Nephron progenitor cell (in vitro differentiated cells): ENCODE results near the gene SPEF2.

Experiments used
- DNase-seq: peaks from one replicate; pipeline ENCODE4 v3.0.0; 2021
- H3K27ac Mint-ChIP-seq: 2 replicates; pipeline ENCODE4 v1.8.0; 2021; ENCODE audit warnings: mild to moderate bottlenecking, moderate library complexity, mixed read lengths
- H3K27me3 Mint-ChIP-seq: 2 replicates; pipeline ENCODE4 v1.8.0; 2021; ENCODE audit warnings: mild to moderate bottlenecking, low read depth, mixed read lengths; ENCODE audit not compliant: poor library complexity
- H3K36me3 Mint-ChIP-seq: 2 replicates; pipeline ENCODE4 v1.8.0; 2021; ENCODE audit warnings: low read depth, mixed read lengths
- H3K4me1 Mint-ChIP-seq: 2 replicates; pipeline ENCODE4 v1.8.0; 2021; ENCODE audit warnings: mixed read lengths
- H3K4me3 Mint-ChIP-seq: 2 replicates; pipeline ENCODE4 v1.8.0; 2021; ENCODE audit warnings: mild to moderate bottlenecking, moderate library complexity, mixed read lengths
- H3K9me3 Mint-ChIP-seq: 2 replicates; pipeline ENCODE4 v1.8.0; 2021; ENCODE audit warnings: mild to moderate bottlenecking, moderate library complexity, mixed read lengths
- CTCF ChIP-seq: fragments of 200-600 bp; sonication (generic); IDR thresholded peaks from 2 replicates; pipeline ENCODE4 v1.5.0; 2021; ENCODE audit warnings: antibody characterized with exemption

SPEF2 gene

GRCh38 chr5:35736280-35736679, 118.6 kb downstream of the SPEF2 start:
- no peak overlapping the region for H3K4me3 Mint-ChIP-seq
- no peak for DNase-seq
- TF ChIP-seq CTCF = no peak
- no peaks in the 10 kb centered on the region for H3K36me3 Mint-ChIP-seq
- H3K9me3 Mint-ChIP-seq = peaks cover 5% of the 10 kb centered on the region
- peaks cover 3% of the 10 kb centered on the region for H3K27me3 Mint-ChIP-seq
- no peaks in the 10 kb centered on the region for H3K4me1 Mint-ChIP-seq
- H3K27ac Mint-ChIP-seq = no peak overlapping the region

DNA sequence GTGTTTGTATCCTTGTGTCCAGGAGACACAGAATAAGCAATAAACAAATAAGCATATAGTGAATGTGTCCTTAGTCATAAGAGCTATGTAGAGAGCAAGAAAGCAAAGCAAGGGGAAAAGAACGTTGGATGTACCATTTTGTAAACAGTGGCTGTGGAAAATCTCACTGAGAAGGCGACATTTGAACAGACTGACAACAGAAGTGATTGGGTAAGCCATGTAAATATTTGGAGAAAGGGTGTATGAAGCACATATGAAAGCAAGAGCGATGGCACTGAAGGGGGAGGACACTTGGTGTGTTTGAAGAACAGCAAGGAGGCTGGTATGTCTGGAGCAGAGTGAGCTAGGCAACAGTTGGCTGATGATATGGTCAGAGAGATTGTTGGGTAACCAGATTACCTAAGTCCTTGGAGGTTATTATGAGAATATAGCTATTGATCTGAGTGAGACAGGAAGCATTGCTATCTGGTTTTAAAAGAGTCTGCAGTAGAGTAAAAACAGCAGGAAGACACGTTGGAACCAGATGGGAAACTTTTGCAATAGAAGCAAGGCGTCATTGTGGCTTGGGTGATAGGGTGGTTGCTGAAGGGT, 123.6 kb downstream of the SPEF2 start:
- DNase-seq = no peak
- TF ChIP-seq CTCF = no peak
- H3K27me3 Mint-ChIP-seq = peaks cover 10% of the 10 kb centered on the region
- peaks cover 7% of the 10 kb centered on the region for H3K4me1 Mint-ChIP-seq
- no peak overlapping the region for H3K4me3 Mint-ChIP-seq
- no peak overlapping the region for H3K27ac Mint-ChIP-seq
- peaks cover 10% of the 10 kb centered on the region for H3K9me3 Mint-ChIP-seq
- H3K36me3 Mint-ChIP-seq = no peaks in the 10 kb centered on the region

DNA sequence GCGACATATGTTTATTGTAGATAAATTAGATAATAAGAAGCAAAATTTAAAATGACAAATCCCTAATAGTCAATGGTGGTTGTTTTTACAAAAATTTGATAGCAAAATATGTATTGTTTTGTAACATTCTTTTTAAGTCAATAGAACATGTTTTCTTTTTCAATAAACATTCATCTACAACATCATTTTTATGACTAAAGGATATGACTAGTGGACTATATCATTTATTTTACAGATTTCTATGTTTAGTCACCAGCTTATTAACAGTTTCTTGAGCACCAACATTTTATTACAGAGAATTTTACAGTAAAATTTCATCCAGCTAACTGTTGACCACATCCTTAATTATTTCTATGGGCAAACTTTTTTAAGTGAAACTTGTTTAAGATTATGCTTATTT, 124.3 kb downstream of the SPEF2 start:
- H3K4me1 Mint-ChIP-seq = peaks cover 7% of the 10 kb centered on the region
- H3K9me3 Mint-ChIP-seq = peaks cover 12% of the 10 kb centered on the region
- no peak overlapping the region for H3K4me3 Mint-ChIP-seq
- no peak for DNase-seq
- no peaks in the 10 kb centered on the region for H3K36me3 Mint-ChIP-seq
- H3K27me3 Mint-ChIP-seq = peaks cover 10% of the 10 kb centered on the region
- H3K27ac Mint-ChIP-seq = no peak overlapping the region
- TF ChIP-seq CTCF = no peak

DNA sequence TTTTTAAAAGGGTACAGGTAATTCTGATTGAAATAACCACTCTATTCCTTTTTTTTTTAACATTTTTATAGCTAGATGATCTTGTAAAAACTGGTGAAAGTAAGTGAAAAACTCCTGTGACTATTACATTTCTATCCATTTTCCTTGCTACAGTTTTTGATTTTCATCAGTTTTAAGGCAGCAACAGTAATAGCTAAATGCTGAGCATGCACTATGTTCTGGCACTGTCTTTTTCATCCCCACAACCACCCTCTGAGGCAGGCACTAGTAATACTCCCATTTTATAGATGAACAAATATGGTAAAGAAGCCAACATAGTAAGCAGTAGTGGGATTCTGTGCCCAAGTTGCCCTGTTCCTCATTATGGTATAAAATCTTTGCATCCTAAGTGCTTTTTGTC, 126.0 kb downstream of the SPEF2 start:
- Mint-ChIP-seq H3K9me3 (peaks cover 27% of the 10 kb centered on the region), H3K4me1 (peaks cover 7% of the 10 kb centered on the region), H3K36me3 (no peaks in the 10 kb centered on the region), H3K27me3 (peaks cover 10% of the 10 kb centered on the region), H3K4me3 (no peak overlapping the region), H3K27ac (no peak overlapping the region)
- TF ChIP-seq CTCF = no peak
- no peak for DNase-seq

- H3K4me3 Mint-ChIP-seq = no peak overlapping the region
- H3K9me3 Mint-ChIP-seq = peaks cover 34% of the 10 kb centered on the region
- peaks cover 10% of the 10 kb centered on the region for H3K27me3 Mint-ChIP-seq
- H3K27ac Mint-ChIP-seq = no peak overlapping the region
- TF ChIP-seq CTCF = no peak
- peaks cover 7% of the 10 kb centered on the region for H3K4me1 Mint-ChIP-seq
- DNase-seq = no peak
- H3K36me3 Mint-ChIP-seq = no peaks in the 10 kb centered on the region
Measured at GRCh38 chr5:35745193-35745592, 127.5 kb downstream of the SPEF2 start.

DNA sequence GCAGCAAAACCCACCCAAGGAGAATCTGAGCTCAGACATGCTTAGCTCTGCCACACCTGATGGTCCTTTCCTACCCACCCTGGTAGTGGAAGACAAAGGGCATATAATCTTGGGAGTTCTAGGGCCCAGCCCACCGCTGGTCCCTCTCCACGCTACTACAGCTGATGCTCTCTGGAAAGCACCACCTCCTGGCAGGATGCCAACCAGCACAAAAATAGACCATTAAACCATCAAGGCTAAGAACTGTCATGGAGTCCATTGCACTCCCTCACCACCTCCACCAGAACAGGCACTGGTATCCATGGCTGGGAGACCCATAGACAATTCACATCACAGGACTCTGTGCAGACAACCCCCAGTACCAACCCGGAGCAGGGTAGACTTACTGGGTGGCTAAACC, 128.0 kb downstream of the SPEF2 start:
- Mint-ChIP-seq H3K4me3 (no peak overlapping the region), H3K27ac (peak overlapping the region; percentile 34), H3K36me3 (no peaks in the 10 kb centered on the region), H3K27me3 (peaks cover 10% of the 10 kb centered on the region), H3K9me3 (peaks cover 34% of the 10 kb centered on the region), H3K4me1 (peaks cover 7% of the 10 kb centered on the region)
- TF ChIP-seq CTCF = no peak
- no peak for DNase-seq
